HG03103 (cell line): ENCODE data around the gene TMEM50B.
"Not testable (repeated sequence)": the region's sequence is repeated elsewhere in the genome, so short reads cannot be mapped to it uniquely, and the experiment has no call there.

Experiments used
- ATAC-seq: cut with Tn5 transposase; IDR thresholded peaks from one replicate; pipeline ENCODE4 v1.9.1; 2021; ENCODE audit warnings: low read depth; ENCODE audit not compliant: unreplicated experiment

TMEM50B gene

GRCh38 chr21:33433001-33433400, 46.8 kb downstream of the TMEM50B start:
- ATAC-seq, result no peak

DNA sequence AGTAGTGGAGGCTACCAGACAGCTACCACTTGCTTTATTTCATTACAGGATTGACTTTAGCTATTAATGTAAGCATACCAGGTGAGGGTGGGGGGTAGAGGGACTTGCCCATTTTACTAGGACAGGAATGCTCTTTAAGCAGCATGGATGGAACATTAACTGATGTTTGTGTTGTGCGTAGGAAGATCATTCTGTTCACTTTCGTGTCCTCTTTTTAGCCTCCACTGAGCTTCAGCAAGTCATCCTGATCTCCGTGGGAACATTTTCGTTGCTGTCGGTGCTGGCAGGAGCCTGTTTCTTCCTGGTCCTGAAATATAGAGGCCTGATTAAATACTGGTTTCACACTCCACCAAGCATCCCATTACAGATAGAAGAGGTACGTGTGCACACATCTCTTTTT, 47.3 kb downstream of the TMEM50B start:
- no peak for ATAC-seq

DNA sequence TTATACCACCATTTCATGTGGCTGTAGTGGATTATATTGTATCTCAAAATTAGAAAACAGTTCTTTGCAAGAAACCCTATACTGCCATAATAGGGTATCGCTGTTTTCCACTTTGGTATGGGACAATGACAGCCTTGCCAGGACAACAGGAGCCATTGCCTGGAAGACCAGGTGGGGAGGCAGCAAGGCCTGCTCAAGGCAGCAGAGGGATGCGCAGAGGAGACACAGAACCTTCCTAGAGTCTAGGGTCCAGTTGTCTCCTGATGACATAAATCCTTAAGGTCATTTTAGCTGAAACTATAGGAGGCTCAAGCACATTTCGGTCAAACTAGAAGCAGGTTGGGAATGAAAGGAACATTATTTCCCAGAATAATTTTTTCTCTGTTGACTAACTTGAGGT, 48.9 kb downstream of the TMEM50B start:
- ATAC-seq, result no peak

DNA sequence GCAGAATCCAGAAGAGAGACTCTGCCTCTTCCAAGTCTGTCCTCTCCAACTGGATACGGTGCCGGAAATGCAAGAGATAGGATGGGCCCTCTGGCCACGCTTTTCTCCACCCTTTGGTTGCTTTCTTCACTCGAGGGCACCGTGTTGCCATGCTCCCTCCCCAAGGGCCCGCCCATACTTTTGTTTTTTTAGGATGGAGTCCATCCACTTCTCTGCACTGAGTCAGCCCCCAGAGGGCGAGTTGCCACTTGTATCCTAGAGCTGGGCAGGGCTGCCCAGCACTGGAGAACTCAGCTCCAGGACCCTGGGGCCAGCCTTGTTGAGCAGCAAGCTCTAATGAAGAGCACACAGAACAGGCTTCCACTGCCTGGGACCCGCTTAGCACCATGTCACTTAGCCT, 51.1 kb downstream of the TMEM50B start:
- ATAC-seq, result no peak

DNA sequence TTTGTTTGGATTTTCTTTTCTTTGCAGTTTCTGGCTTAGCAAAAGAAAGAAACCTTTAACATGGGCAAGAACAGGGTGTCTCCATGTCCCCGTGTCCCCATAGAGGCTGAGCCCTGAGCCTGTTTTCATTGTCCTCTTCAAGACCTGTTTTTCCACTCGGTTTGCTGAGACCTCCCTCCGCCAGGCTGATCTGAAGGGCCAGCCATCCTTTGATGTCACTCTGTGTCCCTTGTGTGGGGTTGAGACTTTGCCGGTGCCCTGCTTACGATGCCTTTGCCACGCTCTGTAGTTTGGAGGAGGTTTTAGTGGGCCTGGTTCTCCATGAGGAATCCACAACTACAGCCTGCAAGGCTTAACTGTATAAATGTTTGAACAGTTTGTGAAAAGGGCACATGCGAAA, 52.7 kb downstream of the TMEM50B start:
- ATAC-seq, result no peak

GRCh38 chr21:33425825-33426224, 53.9 kb downstream of the TMEM50B start:
- no peak for ATAC-seq

- ATAC-seq, result no peak
Observed at GRCh38 chr21:33424214-33424613, 55.6 kb downstream of the TMEM50B start.

DNA sequence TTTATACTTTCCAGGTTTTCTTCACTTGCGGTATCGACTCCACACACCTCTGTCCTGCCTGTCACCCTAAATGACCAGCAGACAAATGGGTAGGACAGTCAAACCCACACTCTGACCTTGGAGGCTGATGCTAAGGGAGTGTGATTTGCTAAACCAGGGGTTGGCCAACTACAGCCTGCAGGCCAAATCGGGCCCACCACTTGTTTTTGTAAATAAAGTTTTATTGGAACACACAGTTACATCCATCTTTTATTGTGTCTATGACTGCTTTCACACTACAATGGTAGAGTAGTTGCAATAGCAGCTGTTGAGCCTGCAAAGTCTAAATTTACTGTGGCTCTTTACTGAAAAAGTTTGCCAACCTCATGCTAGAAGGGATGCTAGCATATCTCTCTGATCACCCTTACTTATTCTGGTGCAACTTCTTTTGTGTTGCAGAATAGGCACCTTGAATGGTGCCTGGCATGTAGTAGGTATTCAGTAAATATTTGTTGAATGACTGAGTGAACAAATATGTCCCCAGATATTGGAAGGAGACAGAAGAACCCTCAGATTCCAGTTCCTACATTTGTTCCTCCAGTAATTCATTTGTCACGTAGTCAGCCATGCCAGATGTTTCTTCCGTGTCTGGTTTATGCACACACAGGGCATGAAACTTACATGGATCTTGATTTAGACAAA, 57.9 kb downstream of the TMEM50B start:
- no peak for ATAC-seq

DNA sequence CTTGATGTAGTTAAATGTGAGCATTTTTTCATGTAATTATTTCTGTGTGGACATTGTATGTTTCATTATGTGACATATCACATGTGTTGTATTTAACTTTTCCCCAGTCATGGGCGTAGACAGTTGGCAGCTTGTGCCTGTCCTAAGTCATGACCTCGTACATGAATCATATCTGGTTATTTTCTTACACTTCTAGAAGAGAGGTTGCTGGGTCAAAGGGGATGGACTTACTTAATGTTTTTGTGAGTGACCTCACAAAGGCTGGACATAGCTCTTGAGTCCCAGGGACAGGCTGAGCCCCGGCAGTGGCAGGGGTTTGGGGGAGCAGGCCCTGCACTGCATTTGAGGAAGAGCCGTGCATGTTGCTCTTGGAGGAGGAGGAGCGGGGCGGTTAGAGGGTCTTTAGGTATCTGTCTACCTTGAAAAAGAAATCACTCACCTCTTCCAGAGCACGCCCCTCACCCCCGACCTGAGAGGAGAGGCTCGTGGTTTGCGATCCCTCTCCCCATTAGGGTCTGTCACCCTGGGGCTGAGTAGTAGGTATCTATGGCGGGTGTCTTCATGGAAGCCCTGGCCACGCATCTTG, 60.1 kb downstream of the TMEM50B start:
- ATAC-seq, result no peak

DNA sequence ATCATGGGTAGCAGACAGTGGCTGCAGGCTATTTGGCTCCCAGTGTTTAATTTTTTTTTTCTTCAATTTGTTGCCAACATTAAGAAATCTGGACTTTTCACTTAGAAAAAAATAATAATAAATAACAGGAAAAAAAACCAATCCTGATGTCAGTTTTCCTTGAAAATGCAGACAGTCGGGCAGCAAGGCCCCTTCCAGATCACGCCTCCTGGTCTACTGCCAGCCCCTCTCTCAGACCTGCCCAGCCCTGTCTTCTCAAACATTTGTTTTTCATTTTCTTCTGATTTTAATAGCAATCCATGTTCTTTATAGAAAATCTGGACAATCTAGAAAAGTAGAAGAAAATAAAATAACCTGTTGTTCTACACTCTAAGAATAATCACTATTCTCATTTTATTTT, 61.1 kb downstream of the TMEM50B start:
- ATAC-seq, result no peak

DNA sequence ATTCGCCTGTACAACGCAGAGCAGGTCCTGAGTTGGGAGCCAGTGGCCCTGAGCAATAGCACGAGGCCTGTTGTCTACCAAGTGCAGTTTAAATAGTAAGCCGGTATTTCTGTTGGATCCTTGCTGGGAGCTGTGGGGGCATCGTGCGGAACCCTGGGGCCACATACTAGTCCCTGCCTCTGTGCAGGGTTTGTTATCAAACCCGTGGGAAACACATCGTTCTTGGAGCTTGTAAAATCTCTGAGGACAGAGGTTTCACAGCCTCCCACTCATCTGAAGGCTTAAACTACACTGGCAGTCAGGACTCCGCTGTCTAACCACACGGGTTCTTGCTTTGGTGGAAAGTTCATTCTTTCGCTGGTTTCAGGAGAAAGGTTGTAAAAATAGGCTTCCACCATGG, 64.8 kb downstream of the TMEM50B start:
- ATAC-seq, result no peak

GRCh38 chr21:33414068-33414467, 65.7 kb downstream of the TMEM50B start:
- no peak for ATAC-seq

- no peak for ATAC-seq
Observed at GRCh38 chr21:33412832-33413519, 66.8 kb downstream of the TMEM50B start.

- not testable (repeated sequence) for ATAC-seq
Observed at GRCh38 chr21:33412439-33412831, 67.3 kb downstream of the TMEM50B start.

DNA sequence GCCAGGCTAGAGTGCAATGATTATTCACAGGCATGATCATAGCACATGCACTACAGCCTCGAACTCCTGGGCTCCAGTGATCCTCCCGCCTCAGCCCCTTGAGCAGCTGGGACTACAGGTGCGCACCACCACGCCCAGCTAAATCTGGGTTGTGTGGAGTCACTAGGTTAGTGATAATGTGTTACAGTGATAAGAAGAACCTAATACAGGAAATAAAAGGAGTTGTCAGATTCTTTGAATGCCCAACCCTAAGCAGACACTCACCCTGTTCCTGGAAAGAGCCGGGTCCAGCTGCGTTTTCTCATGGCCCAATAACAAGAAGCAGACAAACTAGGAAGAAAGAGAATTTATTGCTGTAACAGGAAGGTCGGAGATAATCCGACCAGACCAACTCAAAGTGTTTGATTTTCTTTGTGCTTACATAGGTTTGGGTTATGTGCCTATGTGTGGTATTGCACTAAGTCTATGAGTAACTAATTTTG, 67.8 kb downstream of the TMEM50B start:
- no peak for ATAC-seq

GRCh38 chr21:33406493-33406892, 73.3 kb downstream of the TMEM50B start:
- no peak for ATAC-seq

DNA sequence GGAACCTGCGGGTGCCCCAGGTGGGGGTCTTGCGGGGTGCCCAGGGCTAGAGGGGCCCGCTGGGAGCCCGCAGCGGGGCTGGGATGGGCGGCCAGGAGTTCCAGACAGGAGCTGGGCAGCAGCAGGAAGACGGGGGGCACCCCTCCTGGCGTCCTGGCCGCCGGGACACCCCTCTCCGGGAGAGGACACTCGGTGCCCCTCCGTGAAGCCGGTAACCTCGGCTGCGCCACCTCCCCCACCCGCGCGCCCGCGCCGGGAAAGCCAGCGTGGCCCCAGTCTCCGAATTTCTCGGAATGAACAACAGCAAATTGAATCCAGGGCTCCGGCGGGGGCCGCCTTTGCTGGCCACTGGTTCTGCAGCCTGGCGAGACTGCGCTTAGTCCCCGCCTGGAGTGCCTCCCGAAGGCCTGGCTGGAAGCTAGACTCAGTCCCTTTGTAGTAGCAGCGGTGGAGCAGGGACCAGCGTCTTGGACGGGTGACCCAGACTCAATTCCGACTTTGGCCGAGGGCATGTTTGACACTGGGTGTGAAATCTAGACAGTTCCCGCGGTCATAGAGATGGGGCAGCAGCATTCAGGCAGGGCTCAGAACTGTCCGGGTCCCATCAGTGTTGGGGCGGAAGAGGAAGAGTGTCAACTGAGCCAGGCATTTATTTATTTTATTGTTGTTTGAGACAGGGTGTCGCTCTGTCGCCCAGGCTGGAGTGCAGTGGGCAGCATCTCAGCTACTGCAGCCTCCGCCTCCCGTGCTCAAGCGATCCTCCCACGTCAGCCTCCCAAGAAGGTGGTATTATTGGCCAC, 75.8 kb downstream of the TMEM50B start:
- ATAC-seq, result no peak

DNA sequence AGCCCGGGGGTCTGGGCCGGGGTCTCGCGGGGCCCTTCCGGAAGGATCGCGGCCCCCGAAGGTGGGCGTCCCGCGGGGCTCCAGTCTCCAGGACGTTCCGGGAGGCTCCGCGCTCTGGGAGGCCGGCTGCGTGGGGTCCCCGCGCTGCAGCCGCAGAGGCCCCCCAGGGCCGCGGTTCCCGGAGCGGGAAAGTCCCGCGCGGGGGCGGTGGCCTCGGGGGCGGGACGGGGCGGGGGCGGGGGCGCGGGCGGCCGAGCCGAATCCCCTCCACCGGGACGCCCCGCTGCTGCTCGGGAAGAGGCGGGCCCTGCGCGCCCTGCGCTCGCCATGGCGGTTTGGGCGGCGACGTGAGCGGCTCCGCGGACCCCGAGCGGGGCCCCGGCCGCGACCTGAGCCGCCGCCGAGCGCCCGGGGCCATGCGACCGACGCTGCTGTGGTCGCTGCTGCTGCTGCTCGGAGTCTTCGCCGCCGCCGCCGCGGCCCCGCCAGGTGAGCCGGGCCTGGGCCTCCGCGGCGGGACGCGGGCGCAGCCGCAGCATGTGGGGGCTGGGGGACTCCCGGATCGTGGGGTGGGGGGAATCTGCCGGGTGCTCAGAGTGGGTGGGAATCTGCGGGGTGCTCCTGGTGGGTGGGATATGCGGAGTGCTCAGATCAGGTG, 76.5 kb downstream of the TMEM50B start, which contains the start of gene IFNGR2:
Gene IFNGR2 (plus strand): TSS at position 286 of the 658 bp plus-strand sequence. CDS start 131 bp downstream, at position 417.
- no peak for ATAC-seq

GRCh38 chr21:33402001-33402979, 77.5 kb downstream of the TMEM50B start:
- no peak for ATAC-seq
